PC-9 (cell line): ENCODE data around the gene RFT1. TPM values are rescaled to one million over a fixed set of nuclear protein-coding genes. Genes with fewer than 3 reads are reported as not detected.

Experiments used
- Bru-seq: library from RNA; stranded (reverse); fragments of 400-500 nt; gene quantifications from one replicate; lab custom pipeline; 2021; lab: Mats Ljungman, UMichigan
- BruChase-seq, 2 experiments: library from RNA; stranded (reverse); fragments of 400-500 nt; gene quantifications; one replicate each; lab custom pipeline; 2021; lab: Mats Ljungman, UMichigan
- BruUV-seq: library from RNA; stranded (reverse); fragments of 400-500 nt; replicated peaks from 2 replicates; lab custom pipeline; 2021; lab: Mats Ljungman, UMichigan
- CTCF ChIA-PET: fragments of 300-600 bp; sonication (Branson Sonifier 250); formaldehyde crosslinking; loops from one replicate; lab custom pipeline; 2022; ENCODE audit warnings: antibody characterized with exemption; lab: Charles Lee
- POLR2A ChIA-PET: fragments of 300-600 bp; sonication (Branson Sonifier 250); formaldehyde crosslinking; loops from one replicate; lab custom pipeline; 2022; ENCODE audit warnings: antibody characterized with exemption; ENCODE audit not compliant: unreplicated experiment; lab: Charles Lee
- DNase-seq, 2 experiments: peaks; one replicate each; pipeline versions ENCODE4 v3.0.0 to v3.0.0-alpha.2; 2015 to 2022; ENCODE audit warnings: mixed read lengths in 1 of 2
- H2AFZ ChIP-seq: fragments of 200-600 bp; sonication (generic); 2 replicates; pipeline ENCODE4 v1.8.1; 2017; ENCODE audit warnings: antibody characterized with exemption
- H3F3A ChIP-seq: fragments of 200-600 bp; sonication (generic); 2 replicates; pipeline ENCODE4 v1.8.1; 2017; ENCODE audit warnings: antibody characterized with exemption, mild to moderate bottlenecking, low read depth; ENCODE audit not compliant: insufficient read depth
- H3K27ac ChIP-seq: fragments of 200-600 bp; sonication (generic); 2 replicates; pipeline ENCODE4 v1.6.1; 2016; ENCODE audit warnings: mixed run types
- H3K27me3 ChIP-seq: fragments of 200-600 bp; sonication (generic); 2 replicates; pipeline ENCODE4 v1.6.1; 2016; ENCODE audit warnings: low read depth, mixed run types; ENCODE audit not compliant: insufficient read depth
- H3K36me3 ChIP-seq: fragments of 200-600 bp; sonication (generic); 2 replicates; pipeline ENCODE4 v1.6.1; 2016; ENCODE audit warnings: low read depth, mixed run types
- H3K4me1 ChIP-seq: fragments of 200-600 bp; sonication (generic); replicated peaks from 2 replicates; pipeline ENCODE4 v1.6.1; 2016; ENCODE audit warnings: mixed run types; ENCODE audit not compliant: insufficient read depth
- H3K4me2 ChIP-seq: fragments of 200-600 bp; sonication (generic); 2 replicates; pipeline ENCODE4 v1.6.1; 2017; ENCODE audit warnings: mixed run types
- H3K4me3 ChIP-seq: fragments of 200-600 bp; sonication (generic); 2 replicates; pipeline ENCODE4 v1.6.1; 2016; ENCODE audit warnings: mixed run types
- H3K79me2 ChIP-seq: fragments of 200-600 bp; sonication (generic); 2 replicates; pipeline ENCODE4 v1.6.1; 2017; ENCODE audit warnings: low read depth, mixed run types
- H3K9me2 ChIP-seq: fragments of 200-600 bp; sonication (generic); 2 replicates; pipeline ENCODE4 v1.8.1; 2017; ENCODE audit warnings: mild to moderate bottlenecking; ENCODE audit not compliant: insufficient read depth
- H3K9me3 ChIP-seq: fragments of 200-600 bp; sonication (generic); 2 replicates; pipeline ENCODE4 v1.8.1; 2016; ENCODE audit warnings: low read depth; ENCODE audit not compliant: insufficient read depth
- H4K20me1 ChIP-seq: fragments of 200-600 bp; sonication (generic); 2 replicates; pipeline ENCODE4 v1.8.1; 2017; ENCODE audit not compliant: insufficient read depth
- EZH2 ChIP-seq: fragments of 200-600 bp; sonication (generic); IDR thresholded peaks from 2 replicates; pipeline ENCODE4 v1.8.0; 2017; ENCODE audit warnings: antibody characterized with exemption, low read depth
- intact Hi-C: fragments of 100-400 bp; cut with micrococcal nuclease; formaldehyde crosslinking; loops from one replicate; pipeline ENCODE4 v1.10.0; 2022; ENCODE audit not compliant: unreplicated experiment
- long read RNA-seq: library from polyadenylated mRNA; stranded (forward); transcript quantifications from one replicate; pipeline ENCODE4 v2.0.0, GENCODE V29; 2022
- total RNA-seq: library from RNA; stranded (reverse); gene quantifications from 2 replicates; pipeline ENCODE4 v1.2.3, GENCODE V29; 2021
- TF ChIP-seq, protein P1 (sequence below): fragments of 200-600 bp; sonication (generic); conservative IDR thresholded peaks from 2 replicates; pipeline ENCODE4 v1.6.1; 2017; ENCODE audit warnings: mixed run types, antibody characterized with exemption, mild to moderate bottlenecking, moderate library complexity

RFT1 gene, protein sequence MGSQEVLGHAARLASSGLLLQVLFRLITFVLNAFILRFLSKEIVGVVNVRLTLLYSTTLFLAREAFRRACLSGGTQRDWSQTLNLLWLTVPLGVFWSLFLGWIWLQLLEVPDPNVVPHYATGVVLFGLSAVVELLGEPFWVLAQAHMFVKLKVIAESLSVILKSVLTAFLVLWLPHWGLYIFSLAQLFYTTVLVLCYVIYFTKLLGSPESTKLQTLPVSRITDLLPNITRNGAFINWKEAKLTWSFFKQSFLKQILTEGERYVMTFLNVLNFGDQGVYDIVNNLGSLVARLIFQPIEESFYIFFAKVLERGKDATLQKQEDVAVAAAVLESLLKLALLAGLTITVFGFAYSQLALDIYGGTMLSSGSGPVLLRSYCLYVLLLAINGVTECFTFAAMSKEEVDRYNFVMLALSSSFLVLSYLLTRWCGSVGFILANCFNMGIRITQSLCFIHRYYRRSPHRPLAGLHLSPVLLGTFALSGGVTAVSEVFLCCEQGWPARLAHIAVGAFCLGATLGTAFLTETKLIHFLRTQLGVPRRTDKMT
- total RNA-seq: 30.8 and 31.0 TPM in 2 replicates
- percentile 73 among the genes with signal in this experiment for Bru-seq, nascent RNA
- BruChase-seq, experiment 1, labeled RNA remaining after a 2-hour chase: percentile 62 among the genes with signal in this experiment
- percentile 69 among the genes with signal in this experiment for BruChase-seq, experiment 2, labeled RNA remaining after a 6-hour chase
- long read RNA-seq, full-length matches to known transcripts: 92 of 107 reads
- long read RNA-seq, partial matches to known transcripts: 4 of 107 reads
- long read RNA-seq, other reads (novel, unspliced or antisense): 11 of 107 reads

GRCh38 chr3:53130179-53131061 lies at the start of gene RFT1:
Gene RFT1, minus strand, starts transcription at chr3:53130435. Its CDS starts 35 bp downstream, at chr3:53130400.
- Histone ChIP-seq H3K79me2 (peaks cover 22% of the 10 kb centered on the region), H2AFZ (peak within 1 kb of the TSS; percentile 90), H4K20me1 (no peaks in the 10 kb centered on the region), H3K9me2 (no peaks in the 10 kb centered on the region), H3K9me3 (no peaks in the 10 kb centered on the region), H3K36me3 (no peaks in the 10 kb centered on the region), H3K4me2 (peak within 1 kb of the TSS; percentile 97), H3F3A (no peaks in the 10 kb centered on the region; the same call in 1 of the 2 replicates), H3K4me1 (peaks cover 20% of the 10 kb centered on the region), H3K4me3 (peak within 1 kb of the TSS; percentile 82), H3K27me3 (no peaks in the 10 kb centered on the region), H3K27ac (peak within 1 kb of the TSS; percentile 36)
- BruUV-seq: TSS peak; percentile 96
- no peak for TF ChIP-seq EZH2
- TF ChIP-seq, protein P1, sequence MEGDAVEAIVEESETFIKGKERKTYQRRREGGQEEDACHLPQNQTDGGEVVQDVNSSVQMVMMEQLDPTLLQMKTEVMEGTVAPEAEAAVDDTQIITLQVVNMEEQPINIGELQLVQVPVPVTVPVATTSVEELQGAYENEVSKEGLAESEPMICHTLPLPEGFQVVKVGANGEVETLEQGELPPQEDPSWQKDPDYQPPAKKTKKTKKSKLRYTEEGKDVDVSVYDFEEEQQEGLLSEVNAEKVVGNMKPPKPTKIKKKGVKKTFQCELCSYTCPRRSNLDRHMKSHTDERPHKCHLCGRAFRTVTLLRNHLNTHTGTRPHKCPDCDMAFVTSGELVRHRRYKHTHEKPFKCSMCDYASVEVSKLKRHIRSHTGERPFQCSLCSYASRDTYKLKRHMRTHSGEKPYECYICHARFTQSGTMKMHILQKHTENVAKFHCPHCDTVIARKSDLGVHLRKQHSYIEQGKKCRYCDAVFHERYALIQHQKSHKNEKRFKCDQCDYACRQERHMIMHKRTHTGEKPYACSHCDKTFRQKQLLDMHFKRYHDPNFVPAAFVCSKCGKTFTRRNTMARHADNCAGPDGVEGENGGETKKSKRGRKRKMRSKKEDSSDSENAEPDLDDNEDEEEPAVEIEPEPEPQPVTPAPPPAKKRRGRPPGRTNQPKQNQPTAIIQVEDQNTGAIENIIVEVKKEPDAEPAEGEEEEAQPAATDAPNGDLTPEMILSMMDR: 0 out of 2 replicates have a peak, but pooled peaks have one; percentile 29
- ChIA-PET POLR2A (interaction anchor here (0.9 kb wide), 1 partner anchor 39 kb away, joined by 5 read pairs; no protein-coding TSS in a partner anchor), CTCF (interaction anchor here (0.5 kb wide), 1 partner anchor 97 kb away, joined by 6 read pairs; no protein-coding TSS in a partner anchor)
- intact Hi-C loops: loop anchor here (1.0 kb wide), 1 partner anchor 64 kb away; no protein-coding TSS in a partner anchor
- peak; percentile 87 to 94 for DNase-seq

DNA sequence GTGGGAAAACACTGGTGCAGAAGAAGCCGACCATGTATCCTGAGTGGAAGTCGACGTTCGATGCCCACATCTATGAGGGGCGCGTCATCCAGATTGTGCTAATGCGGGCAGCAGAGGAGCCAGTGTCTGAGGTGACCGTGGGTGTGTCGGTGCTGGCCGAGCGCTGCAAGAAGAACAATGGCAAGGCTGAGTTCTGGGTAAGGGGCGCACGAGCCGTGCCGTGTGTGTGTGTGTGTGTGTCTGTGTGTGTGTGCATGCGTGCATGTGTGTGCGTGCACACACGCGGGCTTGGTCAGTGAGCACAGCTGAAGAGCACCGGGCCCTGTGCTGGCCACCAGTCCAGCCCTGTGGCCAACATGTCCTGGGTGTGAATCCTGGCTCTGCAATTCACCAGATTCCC lies 49.3 kb upstream of the RFT1 start:
- CTCF ChIA-PET: interaction anchor here (0.6 kb wide), 1 partner anchor 31 kb away, joined by 4 read pairs; no protein-coding TSS in a partner anchor
- Histone ChIP-seq H3K27me3 (no peaks in the 10 kb centered on the region), H3F3A (no peaks in the 10 kb centered on the region), H3K9me3 (no peaks in the 10 kb centered on the region), H2AFZ (no peak overlapping the region), H4K20me1 (no peaks in the 10 kb centered on the region), H3K79me2 (no peaks in the 10 kb centered on the region), H3K4me1 (no peaks in the 10 kb centered on the region), H3K4me3 (no peak overlapping the region), H3K27ac (no peak overlapping the region), H3K4me2 (no peak overlapping the region), H3K9me2 (no peaks in the 10 kb centered on the region), H3K36me3 (no peaks in the 10 kb centered on the region)
- POLR2A ChIA-PET: no interaction called here
- intact Hi-C loops: no loop called here
- TF ChIP-seq, protein P1: no peak
- no peak for TF ChIP-seq EZH2
- DNase-seq: no peak
- no TSS peak for BruUV-seq
